ENCODE data around the gene KCNN3. TPM values are rescaled to one million over a fixed set of nuclear protein-coding genes. Genes with fewer than 3 reads are reported as not detected.

Gene KCNN3
- total RNA-seq, 1 donor from 2014 or later = 0.86 TPM

GRCh38 chr1:154747740-154748404 lies 122.2 kb downstream of the KCNN3 start:
- Mint-ChIP-seq H3K36me3 (ENCODE audit: insufficient read depth) (no peaks in the 10 kb centered on the region), H3K27ac (no peak overlapping the region), H3K27me3 (peaks cover 77% of the 10 kb centered on the region), H3K4me3 (ENCODE audit: low read depth) (no peak overlapping the region), H3K4me1 (ENCODE audit: low read depth) (peaks cover 16% of the 10 kb centered on the region), H3K9me3 (ENCODE audit: low read depth) (no peaks in the 10 kb centered on the region)
- no peak for TF ChIP-seq CTCF (IDR thresholded peaks at IDR 0.05; ENCODE audit: unreplicated experiment)
- DNase-seq (ENCODE audit: low spot score, unreplicated experiment) = no peak

GRCh38 chr1:154747380-154747739 lies 122.7 kb downstream of the KCNN3 start:
- no peak for DNase-seq (ENCODE audit: low spot score, unreplicated experiment)
- Mint-ChIP-seq H3K4me1 (ENCODE audit: low read depth) (peaks cover 16% of the 10 kb centered on the region), H3K27ac (no peak overlapping the region), H3K9me3 (ENCODE audit: low read depth) (no peaks in the 10 kb centered on the region), H3K4me3 (ENCODE audit: low read depth) (no peak overlapping the region), H3K36me3 (ENCODE audit: insufficient read depth) (no peaks in the 10 kb centered on the region), H3K27me3 (peaks cover 82% of the 10 kb centered on the region)
- no peak for TF ChIP-seq CTCF (IDR thresholded peaks at IDR 0.05; ENCODE audit: unreplicated experiment)

GRCh38 chr1:154746622-154747299 lies 123.3 kb downstream of the KCNN3 start:
- peaks cover 83% of the 10 kb centered on the region for H3K27me3 Mint-ChIP-seq
- peaks cover 16% of the 10 kb centered on the region for H3K4me1 Mint-ChIP-seq (ENCODE audit: low read depth)
- no peaks in the 10 kb centered on the region for H3K9me3 Mint-ChIP-seq (ENCODE audit: low read depth)
- no peak for TF ChIP-seq CTCF (IDR thresholded peaks at IDR 0.05; ENCODE audit: unreplicated experiment)
- no peak overlapping the region for H3K27ac Mint-ChIP-seq
- no peak for DNase-seq (ENCODE audit: low spot score, unreplicated experiment)
- no peak overlapping the region for H3K4me3 Mint-ChIP-seq (ENCODE audit: low read depth)
- H3K36me3 Mint-ChIP-seq (ENCODE audit: insufficient read depth) = no peaks in the 10 kb centered on the region

GRCh38 chr1:154745750-154746425 lies 124.2 kb downstream of the KCNN3 start:
- no peak for DNase-seq (ENCODE audit: low spot score, unreplicated experiment)
- Mint-ChIP-seq H3K27ac (no peak overlapping the region), H3K4me1 (ENCODE audit: low read depth) (peaks cover 16% of the 10 kb centered on the region), H3K4me3 (ENCODE audit: low read depth) (no peak overlapping the region), H3K36me3 (ENCODE audit: insufficient read depth) (peaks cover 1% of the 10 kb centered on the region), H3K9me3 (ENCODE audit: low read depth) (peaks cover 4% of the 10 kb centered on the region), H3K27me3 (peaks cover 77% of the 10 kb centered on the region)
- no peak for TF ChIP-seq CTCF (IDR thresholded peaks at IDR 0.05; ENCODE audit: unreplicated experiment)

GRCh38 chr1:154745286-154745731 lies 124.8 kb downstream of the KCNN3 start:
- Mint-ChIP-seq H3K4me3 (ENCODE audit: low read depth) (no peak overlapping the region), H3K4me1 (ENCODE audit: low read depth) (peaks cover 16% of the 10 kb centered on the region), H3K27ac (no peak overlapping the region), H3K36me3 (ENCODE audit: insufficient read depth) (peaks cover 1% of the 10 kb centered on the region), H3K27me3 (peaks cover 77% of the 10 kb centered on the region), H3K9me3 (ENCODE audit: low read depth) (peaks cover 4% of the 10 kb centered on the region)
- no peak for DNase-seq (ENCODE audit: low spot score, unreplicated experiment)
- no peak for TF ChIP-seq CTCF (IDR thresholded peaks at IDR 0.05; ENCODE audit: unreplicated experiment)
